Forelimb muscle (tissue), 1 donor: Measurements from ENCODE around the gene C1QTNF12. TPM values are rescaled to one million over a fixed set of nuclear protein-coding genes. Genes with fewer than 3 reads are reported as not detected.

Source experiments
- DNase-seq: peaks from one replicate; pipeline ENCODE4 v3.0.0-alpha.2; 2013; ENCODE audit warnings: low read depth
- polyA plus RNA-seq: library from polyadenylated mRNA; unstranded; fragments of 120-200 nt; gene quantifications from one replicate; pipeline ENCODE4 v1.2.1, GENCODE V29; 2013; ENCODE audit not compliant: insufficient read length

C1QTNF12 gene
- polyA plus RNA-seq, 1 donor: 4.8 TPM

GRCh38 chr1:1282998-1283397 lies 36.5 kb upstream of the C1QTNF12 start:
- no peak for DNase-seq

- no peak for DNase-seq
These were observed 35.2 kb upstream of the C1QTNF12 start for GRCh38 chr1:1281533-1282321.

GRCh38 chr1:1280782-1281481 lies 34.4 kb upstream of the C1QTNF12 start:
- DNase-seq: no peak

GRCh38 chr1:1279028-1279427 lies 32.5 kb upstream of the C1QTNF12 start:
- DNase-seq: no peak

- no peak for DNase-seq
These were observed 32.1 kb upstream of the C1QTNF12 start for GRCh38 chr1:1278620-1279019.

GRCh38 chr1:1275836-1276235 lies 29.3 kb upstream of the C1QTNF12 start:
- DNase-seq: no peak

- no peak for DNase-seq
These were observed 28.5 kb upstream of the C1QTNF12 start for GRCh38 chr1:1274931-1275431.

GRCh38 chr1:1274299-1274930 lies 27.9 kb upstream of the C1QTNF12 start:
- DNase-seq: no peak

- DNase-seq: peak; percentile 52
These were observed 27.2 kb upstream of the C1QTNF12 start, which contains the start of gene UBE2J2 for GRCh38 chr1:1273512-1274298. TSS of gene UBE2J2 (minus strand) at chr1:1273854. CDS start at chr1:1267992, 5,862 bp downstream.

GRCh38 chr1:1273209-1273511 lies 26.6 kb upstream of the C1QTNF12 start:
- DNase-seq: no peak

- DNase-seq: no peak
These were observed 26.1 kb upstream of the C1QTNF12 start for GRCh38 chr1:1272341-1273208.

- DNase-seq: no peak
These were observed 24.3 kb upstream of the C1QTNF12 start for GRCh38 chr1:1270813-1271212.

- no peak for DNase-seq
These were observed 21.8 kb upstream of the C1QTNF12 start for GRCh38 chr1:1268284-1268682.

GRCh38 chr1:1267488-1268283 lies 21.2 kb upstream of the C1QTNF12 start:
- DNase-seq: no peak

GRCh38 chr1:1264868-1265272 lies 18.3 kb upstream of the C1QTNF12 start:
- DNase-seq: no peak

- DNase-seq: no peak
These were observed 17.5 kb upstream of the C1QTNF12 start for GRCh38 chr1:1264026-1264425.

GRCh38 chr1:1262758-1263157 lies 16.2 kb upstream of the C1QTNF12 start:
- no peak for DNase-seq

- DNase-seq: no peak
These were observed 15.5 kb upstream of the C1QTNF12 start for GRCh38 chr1:1262071-1262470.

GRCh38 chr1:1260843-1261560 lies 14.5 kb upstream of the C1QTNF12 start:
- DNase-seq: no peak
